Measurements from ENCODE around the gene CDKL4.
"Not testable (repeated sequence)": the region's sequence is repeated elsewhere in the genome, so short reads cannot be mapped to it uniquely, and the experiment has no call there.

CDKL4 gene

GRCh38 chr2:39141334-39142271 is 102.2 kb downstream of the CDKL4 start:
- no peaks in the 10 kb centered on the region for H3K27me3 ChIP-seq (replicated peaks)
- in situ Hi-C loops (cut with HindIII; ENCODE audit: low pct_ligation_motif_present, low sequenced_read_pairs): no loop called here
- H3K4me3 ChIP-seq (ENCODE audit: low read depth, low read length): no peak overlapping the region
- no peak overlapping the region for H3K27ac ChIP-seq
- no peaks in the 10 kb centered on the region for H3K36me3 ChIP-seq (replicated peaks)
- no peak for DNase-seq
- TF ChIP-seq, protein P1, sequence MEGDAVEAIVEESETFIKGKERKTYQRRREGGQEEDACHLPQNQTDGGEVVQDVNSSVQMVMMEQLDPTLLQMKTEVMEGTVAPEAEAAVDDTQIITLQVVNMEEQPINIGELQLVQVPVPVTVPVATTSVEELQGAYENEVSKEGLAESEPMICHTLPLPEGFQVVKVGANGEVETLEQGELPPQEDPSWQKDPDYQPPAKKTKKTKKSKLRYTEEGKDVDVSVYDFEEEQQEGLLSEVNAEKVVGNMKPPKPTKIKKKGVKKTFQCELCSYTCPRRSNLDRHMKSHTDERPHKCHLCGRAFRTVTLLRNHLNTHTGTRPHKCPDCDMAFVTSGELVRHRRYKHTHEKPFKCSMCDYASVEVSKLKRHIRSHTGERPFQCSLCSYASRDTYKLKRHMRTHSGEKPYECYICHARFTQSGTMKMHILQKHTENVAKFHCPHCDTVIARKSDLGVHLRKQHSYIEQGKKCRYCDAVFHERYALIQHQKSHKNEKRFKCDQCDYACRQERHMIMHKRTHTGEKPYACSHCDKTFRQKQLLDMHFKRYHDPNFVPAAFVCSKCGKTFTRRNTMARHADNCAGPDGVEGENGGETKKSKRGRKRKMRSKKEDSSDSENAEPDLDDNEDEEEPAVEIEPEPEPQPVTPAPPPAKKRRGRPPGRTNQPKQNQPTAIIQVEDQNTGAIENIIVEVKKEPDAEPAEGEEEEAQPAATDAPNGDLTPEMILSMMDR (IDR thresholded peaks at IDR 0.05; ENCODE audit: low read depth, low read length, missing control alignments): no peak

DNA sequence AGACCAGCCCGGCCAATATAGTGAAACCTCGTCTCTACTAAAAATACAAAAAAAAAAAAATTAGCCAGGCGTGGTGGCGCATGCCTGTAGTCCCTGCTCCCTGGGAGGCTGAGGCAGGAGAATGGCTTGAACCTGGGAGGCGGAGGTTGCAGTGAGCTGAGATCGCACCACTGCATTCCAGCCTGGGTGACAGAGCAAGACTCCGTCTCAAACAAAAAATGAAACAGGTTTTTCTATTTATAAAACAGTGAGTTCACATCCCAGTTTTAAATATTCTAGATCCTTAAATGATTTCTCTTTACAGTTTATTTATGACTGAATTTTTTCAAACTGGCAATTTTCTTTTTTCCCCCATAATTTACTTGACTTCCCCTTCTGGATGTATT is 102.8 kb downstream of the CDKL4 start:
- H3K27ac ChIP-seq; H3K36me3 ChIP-seq (replicated peaks); DNase-seq; in situ Hi-C loops (cut with HindIII; ENCODE audit: low pct_ligation_motif_present, low sequenced_read_pairs); H3K4me3 ChIP-seq (ENCODE audit: low read depth, low read length); H3K27me3 ChIP-seq (replicated peaks): not testable (repeated sequence)

DNA sequence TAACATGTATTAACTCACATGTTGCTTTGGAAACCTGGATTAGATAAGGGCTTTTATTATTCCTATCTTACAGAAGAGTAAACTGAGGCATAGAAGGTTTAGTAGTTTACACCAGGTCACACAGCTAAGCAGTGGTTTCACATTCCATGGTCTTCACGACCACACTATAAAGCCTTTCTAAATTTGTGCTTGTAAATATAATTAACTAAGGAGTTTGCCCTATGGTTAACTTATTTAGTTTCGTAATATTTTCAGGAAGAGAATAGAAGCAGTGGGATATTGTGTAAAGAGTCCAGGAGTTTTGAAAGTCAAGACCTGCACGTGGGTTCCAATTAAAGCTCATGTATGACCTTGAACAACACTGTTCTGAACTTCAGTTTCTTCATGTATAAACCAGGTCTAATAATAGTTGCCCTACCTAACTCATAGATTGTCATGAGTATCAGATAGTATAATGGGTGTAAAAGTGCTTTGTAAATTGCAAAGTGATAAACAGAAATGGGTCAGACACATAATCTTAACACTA is 103.4 kb downstream of the CDKL4 start:
- in situ Hi-C loops (cut with HindIII; ENCODE audit: low pct_ligation_motif_present, low sequenced_read_pairs): no loop called here
- Histone ChIP-seq H3K27ac (no peak overlapping the region), H3K4me3 (ENCODE audit: low read depth, low read length) (no peak overlapping the region)

GRCh38 chr2:39139511-39140237 is 104.1 kb downstream of the CDKL4 start:
- Histone ChIP-seq H3K27me3 (replicated peaks) (no peaks in the 10 kb centered on the region), H3K27ac (no peak overlapping the region), H3K4me3 (ENCODE audit: low read depth, low read length) (no peak overlapping the region), H3K36me3 (replicated peaks) (no peaks in the 10 kb centered on the region)
- in situ Hi-C loops (cut with HindIII; ENCODE audit: low pct_ligation_motif_present, low sequenced_read_pairs): no loop called here
- DNase-seq: no peak
- TF ChIP-seq, protein P1 (IDR thresholded peaks at IDR 0.05; ENCODE audit: low read depth, low read length, missing control alignments): no peak

More for the DNA sequence above, 103.4 kb downstream of the CDKL4 start:
- DNase-seq: no peak
- Histone ChIP-seq H3K27me3 (replicated peaks) (no peaks in the 10 kb centered on the region), H3K36me3 (replicated peaks) (no peaks in the 10 kb centered on the region)
- TF ChIP-seq, protein P1 (IDR thresholded peaks at IDR 0.05; ENCODE audit: low read depth, low read length, missing control alignments): no peak

- H3K27ac ChIP-seq: no peak overlapping the region
- TF ChIP-seq, protein P1 (IDR thresholded peaks at IDR 0.05; ENCODE audit: low read depth, low read length, missing control alignments): no peak
- no peak overlapping the region for H3K4me3 ChIP-seq (ENCODE audit: low read depth, low read length)
- DNase-seq: no peak
- in situ Hi-C loops (cut with HindIII; ENCODE audit: low pct_ligation_motif_present, low sequenced_read_pairs): no loop called here
- no peaks in the 10 kb centered on the region for H3K36me3 ChIP-seq (replicated peaks)
- H3K27me3 ChIP-seq (replicated peaks): no peaks in the 10 kb centered on the region
Observed at GRCh38 chr2:39138837-39139211, 104.9 kb downstream of the CDKL4 start.

DNA sequence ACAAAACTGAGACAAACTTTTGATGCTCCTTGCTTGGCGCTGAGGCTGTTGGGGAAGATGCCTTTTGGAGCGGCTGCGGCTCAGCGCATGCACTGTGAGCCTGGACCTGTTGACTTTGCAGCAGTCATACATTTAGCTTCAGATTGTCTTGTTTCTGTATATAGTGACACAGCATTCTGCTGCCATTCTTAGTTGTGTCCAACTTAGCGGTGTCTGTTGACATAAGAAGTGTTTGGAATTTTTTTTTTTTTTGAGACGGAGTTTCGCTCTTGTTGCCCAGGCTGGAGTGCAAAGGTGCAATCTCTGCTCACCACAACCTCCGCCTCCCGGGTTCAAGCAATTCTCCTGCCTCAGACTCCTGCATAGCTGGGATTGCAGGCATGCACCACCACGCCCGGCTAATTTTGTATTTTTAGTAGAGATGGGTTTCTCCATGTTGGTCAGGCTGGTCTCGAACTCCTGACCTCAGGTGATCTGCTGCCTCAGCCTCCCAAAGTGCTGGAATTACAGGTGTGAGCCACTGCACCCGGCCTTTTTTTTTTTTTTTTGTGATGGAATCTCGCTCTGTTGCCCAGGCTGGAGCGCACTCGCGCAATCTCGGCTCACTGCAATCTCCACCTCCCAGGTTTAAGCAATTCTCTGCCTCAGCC is 105.5 kb downstream of the CDKL4 start:
- H3K36me3 ChIP-seq (replicated peaks); H3K4me3 ChIP-seq (ENCODE audit: low read depth, low read length); in situ Hi-C loops (cut with HindIII; ENCODE audit: low pct_ligation_motif_present, low sequenced_read_pairs); H3K27ac ChIP-seq; H3K27me3 ChIP-seq (replicated peaks); DNase-seq: not testable (repeated sequence)

Data from brain microvascular endothelial cell (primary cell).